HPDE6-E6E7 (cell line): ENCODE measurements around the gene TUBB4B.

Experiments used
- DNase-seq: peaks from one replicate; pipeline ENCODE4 v3.0.0; 2011; ENCODE audit warnings: missing footprints; ENCODE audit errors: extremely low spot score

Gene TUBB4B

GRCh38 chr9:137225699-137226331 is 15.3 kb upstream of the TUBB4B start:
- no peak for DNase-seq

DNA sequence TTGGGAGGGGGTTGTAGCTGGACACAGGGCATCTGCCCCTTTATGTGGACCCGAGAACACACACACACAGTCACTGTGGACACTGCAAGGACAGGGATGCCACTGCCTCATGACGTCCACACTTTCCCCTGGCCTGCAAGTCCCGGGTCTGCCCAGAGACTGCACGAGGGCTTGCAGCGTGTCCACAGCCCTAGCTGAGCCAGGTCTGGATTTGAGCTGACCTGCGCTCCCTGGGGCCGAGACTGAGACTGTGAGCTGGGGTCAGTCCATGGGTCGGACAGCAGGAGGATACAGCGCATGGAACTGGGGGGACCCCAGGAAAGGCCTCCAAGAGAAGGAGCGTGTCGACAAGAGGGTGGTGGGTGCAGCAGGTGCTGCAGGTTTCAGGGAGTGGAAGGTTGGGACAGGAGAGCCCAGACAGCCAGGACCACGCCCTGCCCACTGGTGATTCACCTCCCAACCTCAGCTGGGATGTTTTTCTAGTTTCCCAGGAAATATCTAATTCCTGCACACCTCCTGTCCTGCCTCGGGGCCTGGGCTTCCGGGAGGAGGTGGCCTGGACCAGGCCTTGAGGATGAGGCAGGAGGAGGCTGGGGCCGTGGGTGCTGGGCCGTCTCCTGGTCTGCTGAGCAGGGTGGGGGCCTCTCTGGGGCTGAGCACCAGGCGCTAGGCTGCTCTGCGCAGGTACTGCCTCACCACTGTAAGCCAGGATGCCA is 14.6 kb upstream of the TUBB4B start:
- peak; percentile 72 for DNase-seq

DNA sequence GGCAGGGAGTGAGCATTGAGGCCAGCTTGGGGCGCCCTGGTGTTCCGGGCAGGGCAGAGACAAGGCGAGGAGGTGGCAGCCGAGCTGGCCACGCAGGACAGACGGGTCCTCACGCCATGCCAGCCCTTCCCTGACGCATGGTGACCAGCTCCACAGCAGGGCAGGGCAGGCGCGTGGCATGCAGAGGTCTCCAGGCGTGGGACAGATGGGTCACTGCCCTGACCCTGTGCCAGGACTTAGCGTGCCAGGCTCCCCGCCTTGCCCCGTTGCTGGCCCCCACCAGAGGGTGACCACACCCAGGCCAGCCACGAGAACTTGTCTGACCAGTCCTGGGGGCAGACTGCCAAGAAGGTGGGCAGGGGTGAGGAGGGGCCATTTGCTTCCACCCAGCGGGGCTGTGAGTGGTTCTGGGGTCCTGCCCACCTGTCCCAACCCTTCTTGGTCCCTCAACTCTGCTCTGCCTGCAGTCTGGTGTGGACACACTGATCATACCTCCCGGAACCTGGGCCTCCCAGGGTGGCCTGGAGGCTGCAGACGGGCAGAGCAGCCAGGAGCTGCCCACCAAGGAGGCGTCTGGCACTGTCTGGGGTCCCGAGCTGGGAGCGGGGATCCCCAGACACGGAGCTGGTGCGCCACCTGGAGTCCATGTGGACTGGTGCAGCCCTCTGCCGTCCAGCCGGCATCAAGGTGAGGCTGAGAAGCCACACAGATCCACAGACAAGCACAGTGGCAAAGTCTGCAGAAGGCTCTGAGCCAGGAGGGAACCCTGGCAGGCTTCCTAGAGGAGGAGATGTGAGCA is 13.8 kb upstream of the TUBB4B start, which contains the start of gene RNF224:
Gene RNF224, plus strand, starts transcription at position 449 of the 799 bp plus-strand sequence. CDS start 834 bp downstream, outside the sequence.
- DNase-seq, result peak; percentile 87

- no peak for DNase-seq
These were observed 13.1 kb upstream of the TUBB4B start for GRCh38 chr9:137227853-137228505.

- no peak for DNase-seq
These were observed 12.6 kb upstream of the TUBB4B start for GRCh38 chr9:137228506-137228967.

GRCh38 chr9:137228968-137229896 is 11.9 kb upstream of the TUBB4B start:
- no peak for DNase-seq

- no peak for DNase-seq
These were observed 11.0 kb upstream of the TUBB4B start for GRCh38 chr9:137229903-137230704.

- DNase-seq, result no peak
These were observed 10.2 kb upstream of the TUBB4B start, which contains the start of gene SLC34A3 for GRCh38 chr9:137230705-137231371. Gene SLC34A3 (plus strand): TSS chr9:137230901. CDS start chr9:137231703, 802 bp downstream.

DNA sequence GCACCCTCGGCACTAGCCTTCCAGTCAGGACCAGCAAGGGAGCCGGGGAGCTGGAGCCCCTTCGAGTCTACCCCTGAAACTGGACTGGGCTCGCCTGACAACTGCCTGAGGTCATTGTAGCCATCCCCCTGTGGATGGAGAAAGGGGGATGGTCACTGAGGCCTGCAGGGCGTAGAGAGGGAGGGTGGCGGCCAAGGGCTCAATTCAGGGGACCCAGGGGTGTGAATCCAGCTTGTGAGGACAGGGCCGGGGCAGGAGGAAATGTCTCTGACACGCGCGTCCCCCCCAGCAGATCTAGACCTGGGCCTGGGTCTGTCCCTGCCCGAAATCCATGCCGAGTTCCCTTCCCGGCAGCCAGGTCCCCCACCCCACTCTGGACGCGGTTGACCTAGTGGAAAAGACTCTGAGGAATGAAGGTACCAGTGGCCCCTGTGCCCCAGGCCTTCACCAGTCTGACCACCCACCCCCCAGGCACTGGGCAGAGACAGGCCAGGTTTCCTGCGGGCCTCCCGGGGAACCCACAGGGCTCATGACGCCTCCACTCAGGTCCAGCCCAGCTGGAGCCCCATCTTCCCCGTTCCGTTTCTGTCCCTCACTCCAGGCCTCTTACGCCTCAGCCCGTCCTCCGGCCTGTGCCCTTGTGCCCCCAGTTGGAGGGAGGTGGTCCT is 9.6 kb upstream of the TUBB4B start:
- no peak for DNase-seq

GRCh38 chr9:137232101-137232500 is 9.0 kb upstream of the TUBB4B start:
- DNase-seq, result no peak

GRCh38 chr9:137232510-137232909 is 8.6 kb upstream of the TUBB4B start:
- DNase-seq, result no peak

- no peak for DNase-seq
These were observed 7.7 kb upstream of the TUBB4B start for GRCh38 chr9:137233143-137233980.

DNA sequence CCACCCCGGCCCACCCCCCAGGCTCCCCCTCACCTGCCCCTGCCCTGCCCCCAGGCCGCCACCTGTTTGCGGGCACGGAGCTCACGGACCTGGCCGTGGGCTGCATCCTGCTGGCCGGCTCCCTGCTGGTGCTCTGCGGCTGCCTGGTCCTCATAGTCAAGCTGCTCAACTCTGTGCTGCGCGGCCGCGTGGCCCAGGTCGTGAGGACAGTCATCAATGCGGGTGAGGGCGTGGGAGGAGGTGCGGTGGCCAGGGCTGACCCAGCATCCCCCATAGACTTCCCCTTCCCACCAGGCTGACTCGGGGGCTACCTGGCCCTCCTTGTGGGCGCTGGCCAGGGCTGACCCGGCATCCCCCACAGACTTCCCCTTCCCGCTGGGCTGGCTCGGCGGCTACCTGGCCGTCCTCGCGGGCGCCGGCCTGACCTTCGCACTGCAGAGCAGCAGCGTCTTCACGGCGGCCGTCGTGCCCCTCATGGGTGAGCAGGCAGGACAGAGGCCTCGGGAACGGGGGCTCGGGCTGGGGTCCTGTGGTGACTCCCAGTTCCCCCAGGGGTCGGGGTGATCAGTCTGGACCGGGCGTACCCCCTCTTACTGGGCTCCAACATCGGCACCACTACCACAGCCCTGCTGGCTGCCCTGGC is 6.9 kb upstream of the TUBB4B start:
- no peak for DNase-seq

GRCh38 chr9:137234758-137235423 is 6.2 kb upstream of the TUBB4B start:
- DNase-seq, result no peak

- no peak for DNase-seq
These were observed 5.5 kb upstream of the TUBB4B start for GRCh38 chr9:137235424-137236237.
